CD4-positive, alpha-beta T cell treated with Interleukin-6 for 4 hours (primary cell): ENCODE data around the gene HSPD1.
A peak's percentile ranks its signal among the peaks of the same experiment; 100 is the strongest.
"Not testable (repeated sequence)": the region's sequence is repeated elsewhere in the genome, so short reads cannot be mapped to it uniquely, and the experiment has no call there.

ENCODE experiments used
- DNase-seq: peaks from one replicate; pipeline ENCODE4 v3.0.0-alpha.2; 2020; ENCODE audit warnings: mixed read lengths

HSPD1 gene

GRCh38 chr2:197496695-197497094 lies 2.9 kb downstream of the HSPD1 start:
- DNase-seq, result no peak

DNA sequence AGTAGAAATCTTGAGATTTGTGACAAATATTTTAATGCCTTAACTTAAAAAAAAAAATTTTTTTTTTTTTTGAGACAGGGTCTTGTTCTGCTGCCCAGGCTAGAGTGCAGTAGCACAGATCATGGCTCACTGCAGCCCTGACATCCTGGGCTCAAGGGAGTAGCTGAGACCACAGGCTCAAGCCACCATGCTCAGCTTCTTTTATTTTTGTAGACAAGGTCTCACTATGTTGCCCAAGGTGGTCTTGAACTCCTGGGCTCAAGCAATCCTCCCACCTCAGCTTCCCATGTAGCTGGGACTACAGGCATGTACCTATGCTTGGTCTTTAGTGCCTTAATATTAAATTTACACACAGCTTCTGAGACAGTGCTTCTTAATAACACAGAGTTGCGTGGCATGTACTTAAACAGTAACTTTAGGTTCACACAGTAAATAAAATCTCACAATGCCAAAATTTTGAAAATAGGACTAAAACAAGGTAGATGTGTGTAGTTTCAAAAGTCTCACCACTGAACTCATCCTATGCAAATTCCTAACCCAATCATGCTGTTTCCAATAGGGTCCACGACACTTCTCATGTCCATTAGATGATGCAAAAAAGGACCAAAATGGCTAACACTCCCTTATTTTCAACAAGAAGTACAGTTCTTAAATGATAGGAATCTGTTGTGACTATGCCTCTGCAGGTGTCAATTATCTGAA lies 4.1 kb downstream of the HSPD1 start:
- DNase-seq, result no peak

GRCh38 chr2:197487385-197487784 lies 12.3 kb downstream of the HSPD1 start:
- no peak for DNase-seq

GRCh38 chr2:197486175-197486574 lies 13.5 kb downstream of the HSPD1 start:
- no peak for DNase-seq

DNA sequence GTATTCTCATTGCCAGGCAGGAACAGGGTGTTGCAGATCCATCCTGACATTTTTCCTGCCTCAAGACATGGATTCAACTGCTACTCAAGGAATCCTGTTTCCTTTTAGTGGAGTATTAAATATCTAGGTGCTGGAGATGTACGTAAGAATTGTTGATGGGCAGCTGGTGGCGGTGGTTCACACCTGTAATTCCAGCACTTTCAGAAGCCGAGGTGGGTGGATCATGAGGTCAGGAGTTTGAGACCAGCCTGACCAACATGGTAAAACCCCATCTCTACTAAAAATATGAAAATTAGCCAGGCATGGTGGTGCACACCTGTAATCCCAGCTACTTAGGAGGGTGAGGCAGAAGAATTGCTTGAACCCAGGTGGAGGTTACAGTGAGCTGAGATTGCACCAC lies 15.4 kb downstream of the HSPD1 start:
- DNase-seq, result not testable (repeated sequence)

- no peak for DNase-seq
These were observed 19.2 kb downstream of the HSPD1 start for GRCh38 chr2:197480165-197481036.

DNA sequence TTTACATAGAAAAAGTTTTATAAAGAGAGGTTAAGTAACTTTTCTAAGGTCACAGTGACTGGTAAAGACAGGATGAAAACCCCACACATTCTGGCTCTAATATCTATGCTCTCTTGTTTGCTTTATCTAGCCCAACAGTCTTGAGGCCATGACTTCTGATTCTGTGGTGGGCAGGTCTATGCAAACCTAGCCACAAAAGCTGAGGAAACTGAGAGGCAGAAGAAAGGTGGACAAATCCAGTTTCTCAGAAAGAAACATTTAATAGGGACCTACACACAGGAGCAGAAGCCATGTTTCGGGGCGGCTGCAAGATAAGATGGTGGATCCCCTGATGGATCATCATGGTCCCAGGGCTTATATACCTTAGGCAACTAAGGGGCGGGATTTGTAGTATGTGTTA lies 21.8 kb downstream of the HSPD1 start:
- no peak for DNase-seq

- no peak for DNase-seq
These were observed 27.5 kb downstream of the HSPD1 start for GRCh38 chr2:197472166-197472565.

DNA sequence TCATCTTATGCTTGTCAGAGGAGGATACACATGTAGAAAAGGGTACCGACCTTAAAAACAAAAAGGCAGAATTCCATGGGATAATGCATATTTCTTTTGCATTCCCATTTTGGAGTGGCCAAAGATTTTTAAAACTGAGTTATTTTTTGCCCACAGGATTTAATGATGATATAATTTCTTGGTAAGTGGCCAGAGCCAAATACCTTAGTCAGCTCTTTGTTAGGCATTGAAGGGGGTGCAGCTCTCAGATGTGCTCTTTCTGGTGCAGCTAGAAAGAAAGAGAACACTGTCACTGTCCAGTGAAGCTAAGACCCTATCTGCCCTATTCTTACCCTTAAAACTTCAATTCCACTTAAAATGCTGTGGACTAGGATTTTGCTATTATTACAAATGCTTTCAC lies 35.5 kb downstream of the HSPD1 start:
- no peak for DNase-seq

- DNase-seq, result no peak
These were observed 38.6 kb downstream of the HSPD1 start for GRCh38 chr2:197461057-197461456.

- no peak for DNase-seq
These were observed 39.0 kb downstream of the HSPD1 start for GRCh38 chr2:197460649-197461048.

- DNase-seq, result no peak
These were observed 44.2 kb downstream of the HSPD1 start for GRCh38 chr2:197455428-197455827.

DNA sequence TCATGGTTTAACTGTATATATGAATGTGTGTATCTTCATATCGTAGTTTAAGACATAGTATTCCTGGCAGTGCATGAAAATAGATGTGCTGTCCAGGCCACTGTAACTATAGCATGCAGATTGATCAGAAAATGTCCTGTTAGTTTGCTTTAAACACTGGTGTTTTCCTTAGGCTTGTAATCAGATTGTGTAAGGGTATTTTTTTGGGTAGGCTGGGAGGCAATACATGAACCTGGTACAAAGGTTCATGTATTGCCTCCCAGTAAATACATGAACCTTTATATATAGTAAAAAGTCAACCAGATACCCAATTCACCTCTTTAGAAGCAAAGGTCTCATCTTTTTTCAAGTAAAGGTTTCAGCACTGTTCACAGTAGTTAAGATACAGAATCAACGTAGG lies 44.7 kb downstream of the HSPD1 start:
- no peak for DNase-seq

DNA sequence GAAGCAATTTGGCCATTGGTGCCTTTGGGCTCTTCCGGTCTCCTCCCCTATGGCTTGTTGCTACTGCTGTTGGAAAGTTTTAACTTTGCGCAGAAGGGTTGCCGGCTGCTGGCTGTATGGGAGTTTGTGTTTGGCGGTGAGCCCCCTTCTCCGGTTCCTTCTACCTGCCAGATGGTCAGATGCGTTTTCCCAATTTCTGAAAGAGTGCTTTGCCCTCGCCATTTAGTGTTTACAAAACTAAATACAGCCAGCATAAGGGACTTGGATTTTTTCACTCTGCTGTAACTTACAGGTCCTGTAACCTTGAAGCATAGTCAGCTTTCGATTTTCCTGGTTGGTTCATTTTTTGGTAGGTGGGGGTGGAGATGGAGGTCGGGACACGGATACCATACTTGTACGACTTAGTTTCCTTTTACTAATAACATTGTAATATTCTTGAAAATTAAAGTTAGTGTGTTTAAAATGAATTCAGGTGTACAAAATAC lies 45.7 kb downstream of the HSPD1 start:
- DNase-seq, result peak; percentile 9

DNA sequence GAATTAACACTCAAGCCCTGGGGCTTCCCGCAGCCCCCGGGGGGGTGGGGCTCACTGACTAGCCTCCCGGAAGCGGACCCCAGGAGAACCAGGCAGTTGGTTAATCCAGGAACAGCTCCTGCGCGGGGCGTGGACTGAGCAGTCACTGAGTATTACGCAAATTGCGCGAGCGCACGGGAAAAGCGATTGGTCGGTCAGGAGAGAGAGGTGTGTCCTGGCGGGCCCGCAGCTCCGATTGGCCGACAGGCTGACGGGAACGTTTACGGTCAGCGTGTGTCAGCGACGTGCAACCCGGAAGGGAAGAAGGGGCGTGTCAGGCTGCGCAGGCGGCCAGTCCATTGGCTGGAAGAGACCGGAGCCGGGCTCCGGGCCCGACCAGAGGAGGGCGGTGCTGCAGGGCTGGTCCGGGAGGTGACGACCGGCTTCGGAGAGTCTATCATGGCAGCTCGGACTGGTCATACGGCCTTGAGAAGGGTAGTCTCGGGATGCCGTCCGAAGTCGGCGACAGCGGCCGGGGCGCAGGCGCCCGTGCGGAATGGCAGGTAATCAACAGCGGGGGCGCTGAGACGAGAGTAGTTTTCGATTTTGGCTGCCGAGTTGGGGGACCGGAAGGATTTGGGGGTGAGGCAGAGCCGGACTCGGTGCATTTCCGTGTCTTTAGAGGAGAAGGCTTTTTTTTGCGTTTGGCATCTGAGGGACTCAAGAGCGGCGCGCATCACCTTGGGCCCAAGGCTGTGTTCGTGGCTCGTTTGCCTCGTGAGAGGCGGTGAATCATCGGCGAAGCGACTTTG lies 46.3 kb downstream of the HSPD1 start, which contains the start of gene COQ10B:
Gene COQ10B (plus strand): TSS at position 430 of the 791 bp plus-strand sequence. CDS start 9 bp downstream, at position 439.
- DNase-seq, result peak; percentile 99

DNA sequence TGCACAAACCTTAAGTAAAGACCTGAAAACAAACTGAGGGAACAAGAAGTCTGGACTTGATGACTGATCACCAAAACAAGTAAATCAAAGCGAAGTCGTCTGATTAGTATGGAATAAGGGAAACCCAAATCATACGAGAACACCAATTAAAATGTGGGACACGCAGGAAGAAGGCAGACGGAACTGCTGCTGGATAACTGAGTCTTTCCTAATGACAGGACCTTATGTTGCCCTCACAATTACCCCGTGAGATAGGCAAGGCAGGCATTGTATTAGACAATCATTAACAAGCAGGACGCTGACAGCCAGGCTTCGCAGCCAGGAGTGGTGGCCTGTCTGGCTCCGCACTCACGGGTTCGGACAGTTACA lies 46.9 kb downstream of the HSPD1 start:
- DNase-seq, result no peak

DNA sequence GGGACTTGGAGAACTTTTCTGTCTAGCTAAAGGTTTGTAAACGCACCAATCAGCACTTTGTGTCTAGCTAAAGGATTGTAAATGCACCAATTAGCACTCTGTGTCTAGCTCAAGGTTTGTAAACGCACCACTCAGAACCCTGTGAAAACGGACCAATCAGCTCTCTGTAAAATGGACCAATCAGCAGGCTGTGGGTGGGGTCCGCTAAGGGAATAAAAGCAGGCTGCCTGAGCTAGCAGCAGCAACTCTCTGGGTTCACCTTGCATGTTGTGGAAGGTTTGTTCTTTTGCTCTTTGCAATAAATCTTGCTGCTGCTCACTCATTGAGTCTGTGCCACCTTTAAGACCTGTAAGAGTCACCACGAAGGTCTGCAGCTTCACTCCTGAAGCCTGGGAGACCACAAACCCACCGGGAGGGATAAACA lies 48.7 kb downstream of the HSPD1 start:
- not testable (repeated sequence) for DNase-seq

DNA sequence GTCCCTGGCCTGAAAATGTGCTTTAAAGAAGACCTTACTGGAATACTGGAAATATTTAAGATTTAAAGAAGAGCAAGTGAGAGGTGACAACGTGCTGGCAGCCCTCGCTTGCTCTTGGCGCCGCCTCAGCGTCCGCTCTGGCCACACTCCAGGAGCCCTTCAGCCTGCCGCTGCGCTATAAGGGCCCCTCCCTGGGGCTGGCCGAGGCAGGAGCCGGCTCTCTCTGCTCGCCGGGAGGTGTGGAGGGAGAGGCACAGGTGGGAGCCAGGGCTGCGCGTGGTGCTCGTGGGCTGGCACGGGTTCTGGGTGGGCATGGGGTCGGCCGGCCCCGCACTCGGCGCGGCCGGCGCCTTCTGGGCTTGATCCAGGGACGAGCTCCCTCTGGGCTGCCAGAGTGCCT lies 49.2 kb downstream of the HSPD1 start:
- no peak for DNase-seq

DNA sequence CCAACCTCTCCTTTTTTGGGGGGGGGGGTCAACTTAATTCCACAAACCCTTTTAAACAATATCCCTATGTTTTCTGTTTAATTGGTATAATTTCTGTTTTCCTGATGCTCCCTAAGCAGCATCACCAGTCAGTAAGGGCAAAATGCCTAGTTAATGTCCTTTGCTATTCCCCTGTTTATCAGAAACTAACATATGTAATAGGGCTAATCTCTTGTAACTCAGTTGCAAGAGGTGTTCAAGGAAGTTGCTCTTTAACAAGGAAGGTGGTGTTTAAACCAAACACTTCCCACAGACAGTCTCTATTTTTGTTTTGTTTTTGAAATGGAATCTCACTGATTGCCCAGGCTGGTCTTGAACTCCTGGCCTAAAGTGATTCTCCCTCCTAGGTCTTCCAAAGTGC lies 52.8 kb downstream of the HSPD1 start:
- no peak for DNase-seq

DNA sequence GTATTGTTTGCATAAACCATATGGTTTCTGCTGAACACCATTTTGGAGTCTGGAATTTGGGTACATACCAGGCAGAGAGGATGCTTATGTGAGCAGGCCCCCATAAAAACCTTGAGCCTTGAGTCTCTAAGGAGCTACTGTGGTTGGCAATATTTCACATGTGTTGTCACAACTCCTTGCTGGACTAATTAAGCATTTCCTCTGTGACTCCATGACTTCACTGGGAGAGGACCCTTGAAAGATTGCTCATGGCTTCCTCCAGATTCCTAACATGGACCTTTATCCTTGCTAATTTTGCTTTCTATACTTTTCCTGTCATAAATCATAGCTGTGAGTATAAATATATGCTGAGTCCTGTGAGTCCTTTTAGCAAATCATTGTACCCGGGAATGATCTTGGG lies 53.9 kb downstream of the HSPD1 start:
- DNase-seq, result no peak

DNA sequence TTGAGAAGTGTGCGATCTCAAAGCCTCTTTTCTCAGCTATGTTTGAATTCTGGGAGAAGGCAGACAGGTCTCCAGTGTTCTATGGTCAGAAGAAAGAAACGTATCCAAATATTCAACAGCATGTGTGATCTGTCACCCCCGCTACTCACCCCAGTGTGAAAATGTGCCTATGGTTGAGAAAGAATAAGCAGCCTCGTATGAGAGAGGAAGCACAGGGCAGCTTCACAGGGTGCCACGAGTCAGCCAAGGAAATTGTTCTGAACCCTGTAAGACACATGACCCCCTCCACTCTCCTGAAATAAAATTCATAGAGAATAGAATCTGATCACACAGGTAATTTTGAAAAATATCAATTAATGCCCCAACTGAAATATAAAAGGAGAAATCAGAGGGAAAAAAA lies 56.8 kb downstream of the HSPD1 start:
- no peak for DNase-seq

DNA sequence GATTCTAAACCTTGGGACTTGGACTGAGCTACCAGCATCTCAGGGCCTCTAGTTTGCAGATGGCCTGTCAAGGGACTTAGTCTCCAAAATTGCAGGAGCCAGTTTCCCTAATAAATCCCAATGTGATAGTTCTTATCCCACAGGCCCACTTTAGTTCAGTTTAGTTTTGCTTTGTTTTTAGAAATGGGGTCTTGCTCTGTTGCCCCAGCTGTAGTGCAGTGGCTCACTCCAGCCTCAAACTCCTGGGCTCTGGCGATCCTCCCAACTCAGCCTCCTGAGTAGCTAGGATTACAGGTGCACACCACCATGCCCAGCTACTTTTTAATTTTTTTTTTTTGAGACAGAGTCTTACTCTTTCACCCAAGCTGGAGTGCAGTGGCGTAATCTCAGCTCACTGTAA lies 62.3 kb downstream of the HSPD1 start:
- DNase-seq, result no peak
